Transverse colon (tissue), 4 donors: ENCODE measurements around the gene DIRAS2. TPM values are rescaled to one million over a fixed set of nuclear protein-coding genes. Genes with fewer than 3 reads are reported as not detected.

Source experiments
- DNase-seq: peaks from one replicate; pipeline ENCODE4 v3.0.0-alpha.2; 2019
- H3K27ac ChIP-seq, 4 donors: fragments of 200-600 bp; sonication (generic); 2 replicates each; pipeline ENCODE4 v1.5.1; 2016 to 2018; ENCODE audit warnings: inconsistent platforms in 4 of 4
- H3K27me3 ChIP-seq: fragments of 200-600 bp; sonication (generic); 2 replicates; pipeline ENCODE4 v1.5.1; 2017; ENCODE audit warnings: inconsistent platforms
- H3K36me3 ChIP-seq, 4 donors: fragments of 200-600 bp; sonication (generic); 2 replicates each; pipeline ENCODE4 v1.5.1; 2017 to 2019; ENCODE audit warnings: inconsistent platforms in 4 of 4
- H3K4me1 ChIP-seq, 4 donors: fragments of 200-600 bp; sonication (generic); 2 replicates each; pipeline ENCODE4 v1.5.1; 2017 to 2020; ENCODE audit warnings: inconsistent platforms in 4 of 4
- H3K4me3 ChIP-seq, 4 donors: fragments of 200-600 bp; sonication (generic); 1 replicate in 1 of 4; 2 replicates in 3 of 4; pipeline versions ENCODE4 v1.5.1 to v1.6.1; 2017 to 2019; ENCODE audit warnings: inconsistent platforms in 4 of 4
- H3K9me3 ChIP-seq, 2 donors: fragments of 200-600 bp; sonication (generic); 2 replicates each; pipeline ENCODE4 v1.5.1; 2017 to 2019; ENCODE audit warnings: inconsistent platforms in 2 of 2
- CTCF ChIP-seq, 5 experiments: fragments of 200-600 bp in 3 of 5; fragments of 450-650 bp in 2 of 5; sonication (generic) in 3 of 5; IDR thresholded peaks; 1 replicate in 2 of 5; 2 replicates in 3 of 5; pipeline ENCODE4 v1.5.1; 2016 to 2017; ENCODE audit warnings: antibody characterized with exemption in 5 of 5, inconsistent platforms in 3 of 5, mild to moderate bottlenecking in 2 of 5, moderate library complexity in 1 of 5
- EP300 ChIP-seq: sonication (generic); formaldehyde crosslinking; IDR thresholded peaks from one replicate; pipeline ENCODE4 v1.6.1; 2017; ENCODE audit warnings: antibody characterized with exemption, low read depth
- POLR2A ChIP-seq: fragments of 450-650 bp; IDR thresholded peaks from one replicate; pipeline ENCODE4 v1.6.1; 2016; ENCODE audit warnings: antibody characterized with exemption, mild to moderate bottlenecking, moderate library complexity
- POLR2AphosphoS5 ChIP-seq, 3 donors: sonication (generic); formaldehyde crosslinking; IDR thresholded peaks; one replicate each; pipeline ENCODE4 v1.6.1; 2016; ENCODE audit warnings: antibody characterized with exemption in 3 of 3
- WGBS, 2 donors: methylation state at CpG; one replicate each; pipeline ENCODE4 v1.1.5; 2018; ENCODE audit warnings: low coverage in 1 of 2; 5-methylcytosine and 5-hydroxymethylcytosine counted together
- in situ Hi-C, 4 donors: fragments of 200-750 bp; cut with MboI; loops; one replicate each; pipeline versions ENCODE4 v1.15.0 to v1.15.1; 2017; ENCODE audit warnings: low sequenced_read_pairs in 3 of 4, low pct_ligation_motif_present in 1 of 4, low pct_unique_long_range_greater_than_20kb in 1 of 4
- intact Hi-C: fragments of 100-400 bp; cut with DNase I; formaldehyde crosslinking; loops from one replicate; pipeline ENCODE4 v1.15.1; 2023; ENCODE audit warnings: low total_unique reads
- total RNA-seq, 4 donors: library from RNA; depleted of rRNA; stranded (reverse); fragments of >200 nt; gene quantifications; one replicate each; pipeline ENCODE4 v1.1.0, GENCODE V29; 2016

The DIRAS2 gene
- total RNA-seq, 4 donors from 2014 or later: 0.14 TPM; not detected in 3

GRCh38 chr9:90631964-90632363 lies 10.7 kb downstream of the DIRAS2 start:
- H3K4me3 ChIP-seq: no peak overlapping the region
- in situ Hi-C loops: loop anchor here in 1 of 4 donors (25.0 kb wide), 1 partner anchor 1045 kb away; no protein-coding TSS in a partner anchor
- H3K9me3 ChIP-seq: no peaks in the 10 kb centered on the region
- TF ChIP-seq POLR2AphosphoS5 (IDR thresholded peaks at IDR 0.05): no peak
- TF ChIP-seq POLR2A: no peak
- no peak for TF ChIP-seq CTCF (IDR thresholded peaks at IDR 0.05)
- no peak for TF ChIP-seq EP300
- H3K36me3 ChIP-seq: no peaks in the 10 kb centered on the region
- H3K27ac ChIP-seq: no peak overlapping the region
- intact Hi-C loops: no loop called here
- DNase-seq: no peak
- WGBS, 2 donors: 64% methylated on average over 1 of the region's 1 CpG; no CpG with 5 or more reads in 1 of the 2 donors
- no peaks in the 10 kb centered on the region for H3K27me3 ChIP-seq
- H3K4me1 ChIP-seq: no peaks in the 10 kb centered on the region

- H3K36me3 ChIP-seq: no peaks in the 10 kb centered on the region
- no peak for DNase-seq
- H3K9me3 ChIP-seq: no peaks in the 10 kb centered on the region
- intact Hi-C loops: loop anchor here (5.0 kb wide), 1 partner anchor 463 kb away; no protein-coding TSS in a partner anchor
- no peaks in the 10 kb centered on the region for H3K27me3 ChIP-seq
- H3K4me3 ChIP-seq: no peak overlapping the region
- 74 to 100% methylated on average over 2 to 3 of the region's 3 CpGs for WGBS, 2 donors
- in situ Hi-C loops: loop anchor here in 1 of 4 donors (25.0 kb wide), 1 partner anchor 1043 kb away; no protein-coding TSS in a partner anchor
- H3K27ac ChIP-seq: no peak overlapping the region
- no peaks in the 10 kb centered on the region for H3K4me1 ChIP-seq
- no peak for TF ChIP-seq CTCF (IDR thresholded peaks at IDR 0.05)
- TF ChIP-seq POLR2A: no peak
- TF ChIP-seq POLR2AphosphoS5 (IDR thresholded peaks at IDR 0.05): no peak
- no peak for TF ChIP-seq EP300
Measured at GRCh38 chr9:90629991-90630390, 12.6 kb downstream of the DIRAS2 start.

GRCh38 chr9:90629354-90629753 lies 13.3 kb downstream of the DIRAS2 start:
- H3K9me3 ChIP-seq: no peaks in the 10 kb centered on the region
- in situ Hi-C loops (loop anchor here in 1 of 4 donors (25.0 kb wide), 1 partner anchor 1042 kb away; no protein-coding TSS in a partner anchor), intact Hi-C loops (loop anchor here (5.0 kb wide), 1 partner anchor 462 kb away; no protein-coding TSS in a partner anchor)
- no peaks in the 10 kb centered on the region for H3K36me3 ChIP-seq
- H3K27ac ChIP-seq: no peak overlapping the region
- no peaks in the 10 kb centered on the region for H3K27me3 ChIP-seq
- H3K4me1 ChIP-seq: no peaks in the 10 kb centered on the region
- 83 to 91% methylated on average over 6 of the region's 6 CpGs for WGBS, 2 donors
- DNase-seq: no peak
- TF ChIP-seq POLR2AphosphoS5 (IDR thresholded peaks at IDR 0.05) (no peak), EP300 (no peak), CTCF (IDR thresholded peaks at IDR 0.05) (no peak), POLR2A (no peak)
- H3K4me3 ChIP-seq: no peak overlapping the region

- Histone ChIP-seq H3K27me3 (no peaks in the 10 kb centered on the region), H3K9me3 (no peaks in the 10 kb centered on the region), H3K4me1 (no peaks in the 10 kb centered on the region), H3K4me3 (no peak overlapping the region), H3K36me3 (no peaks in the 10 kb centered on the region), H3K27ac (no peak overlapping the region)
- no peak for DNase-seq
- intact Hi-C loops (no loop called here), in situ Hi-C loops (no loop called here)
- TF ChIP-seq POLR2A (no peak), CTCF (IDR thresholded peaks at IDR 0.05) (no peak), EP300 (no peak), POLR2AphosphoS5 (IDR thresholded peaks at IDR 0.05) (no peak)
- WGBS, 2 donors: 81 to 100% methylated on average over 2 to 3 of the region's 3 CpGs
Measured at GRCh38 chr9:90616806-90617205, 25.8 kb downstream of the DIRAS2 start.
